ENCODE results near the gene ODF2L.
"Not testable (repeated sequence)": the region's sequence is repeated elsewhere in the genome, so short reads cannot be mapped to it uniquely, and the experiment has no call there.

The ODF2L gene

GRCh38 chr1:86387916-86388627 lies 8.1 kb downstream of the ODF2L start:
- DNase-seq, result no peak

GRCh38 chr1:86382878-86383277 lies 13.2 kb downstream of the ODF2L start:
- no peak for DNase-seq

- DNase-seq, result no peak
These were observed 14.9 kb downstream of the ODF2L start for GRCh38 chr1:86381223-86381622.

- peak; percentile 83 for DNase-seq
These were observed 15.8 kb downstream of the ODF2L start for GRCh38 chr1:86380257-86380861.

- no peak for DNase-seq
These were observed 17.3 kb downstream of the ODF2L start for GRCh38 chr1:86378813-86379212.

- no peak for DNase-seq
These were observed 18.8 kb downstream of the ODF2L start for GRCh38 chr1:86377341-86377740.

GRCh38 chr1:86375688-86376087 lies 20.4 kb downstream of the ODF2L start:
- DNase-seq, result no peak

GRCh38 chr1:86370601-86371022 lies 25.5 kb downstream of the ODF2L start:
- DNase-seq, result no peak

- no peak for DNase-seq
These were observed 30.2 kb downstream of the ODF2L start for GRCh38 chr1:86365896-86366295.

GRCh38 chr1:86362807-86363206 lies 33.3 kb downstream of the ODF2L start:
- DNase-seq, result no peak

- no peak for DNase-seq
These were observed 38.3 kb downstream of the ODF2L start for GRCh38 chr1:86357796-86358195.

GRCh38 chr1:86356247-86356646 lies 39.9 kb downstream of the ODF2L start:
- DNase-seq, result peak; percentile 31

- DNase-seq, result no peak
These were observed 44.0 kb downstream of the ODF2L start for GRCh38 chr1:86352086-86352485.

- not testable (repeated sequence) for DNase-seq
These were observed 45.9 kb downstream of the ODF2L start for GRCh38 chr1:86350230-86350629.

- DNase-seq, result no peak
These were observed 49.7 kb downstream of the ODF2L start for GRCh38 chr1:86346388-86346787.

GRCh38 chr1:86345042-86345441 lies 51.1 kb downstream of the ODF2L start:
- DNase-seq, result no peak

- no peak for DNase-seq
These were observed 56.2 kb downstream of the ODF2L start for GRCh38 chr1:86339906-86340305.

- peak; percentile 61 for DNase-seq
These were observed 56.9 kb downstream of the ODF2L start for GRCh38 chr1:86339014-86339812.

- DNase-seq, result no peak
These were observed 60.2 kb downstream of the ODF2L start for GRCh38 chr1:86335916-86336315.

- DNase-seq, result no peak
These were observed 70.9 kb downstream of the ODF2L start for GRCh38 chr1:86325264-86325663.

- no peak for DNase-seq
These were observed 71.8 kb downstream of the ODF2L start for GRCh38 chr1:86324130-86324822.

GRCh38 chr1:86322241-86322640 lies 73.9 kb downstream of the ODF2L start:
- DNase-seq, result no peak

- no peak for DNase-seq
These were observed 77.7 kb downstream of the ODF2L start for GRCh38 chr1:86318436-86318835.
